HepG2 (cell line): ENCODE data around the gene WDR18. TPM values are rescaled to one million over a fixed set of nuclear protein-coding genes. Genes with fewer than 3 reads are reported as not detected.
A peak's percentile ranks its signal among the peaks of the same experiment; 100 is the strongest.

Experiments
- CHD2 ChIP-seq: IDR thresholded peaks from 2 replicates; pipeline ENCODE4 v1.6.1; 2011; ENCODE audit warnings: low read depth, low read length, improper control_type of control experiment
- CREB3 ChIP-seq: sonication (generic); formaldehyde crosslinking; IDR thresholded peaks from 2 replicates; pipeline ENCODE4 v1.5.0; 2020; ENCODE audit warnings: missing genetic modification reagents
- ESRRA ChIP-seq: sonication (generic); formaldehyde crosslinking; IDR thresholded peaks from 2 replicates; pipeline ENCODE4 v1.5.1; 2020; ENCODE audit warnings: mild to moderate bottlenecking, low read depth, missing genetic modification reagents
- GLI4 ChIP-seq: sonication (generic); formaldehyde crosslinking; IDR thresholded peaks from 2 replicates; pipeline ENCODE4 v1.5.1; 2020; ENCODE audit warnings: missing genetic modification reagents, mild to moderate bottlenecking, moderate library complexity, borderline replicate concordance
- HMG20B ChIP-seq: conservative IDR thresholded peaks from 2 replicates; pipeline ENCODE4 v1.6.1; 2016; ENCODE audit warnings: missing genetic modification reagents, missing compliant biosample characterization
- RERE ChIP-seq: IDR thresholded peaks from 2 replicates; pipeline ENCODE4 v1.6.1; 2016; ENCODE audit warnings: low read depth, missing genetic modification reagents, missing compliant biosample characterization
- RXRA ChIP-seq: sonication (generic); formaldehyde crosslinking; IDR thresholded peaks from 2 replicates; pipeline ENCODE4 v1.5.1; 2020; ENCODE audit warnings: missing genetic modification reagents
- SP1 ChIP-seq, 2 experiments: fragments of 450-650 bp in 1 of 2; sonication (generic) in 1 of 2; formaldehyde crosslinking in 1 of 2; IDR thresholded peaks; 2 replicates each; pipeline versions ENCODE4 v1.4.0 to v1.6.1; 2016 to 2020; ENCODE audit warnings: missing genetic modification reagents in 1 of 2
- THRA ChIP-seq: sonication (generic); formaldehyde crosslinking; IDR thresholded peaks from 2 replicates; pipeline ENCODE4 v1.4.0; 2020; ENCODE audit warnings: missing genetic modification reagents, borderline replicate concordance
- YY1 ChIP-seq: IDR thresholded peaks from 2 replicates; pipeline ENCODE4 v1.6.1; 2011; ENCODE audit warnings: low read length, low read depth, moderate library complexity, mild to moderate bottlenecking; ENCODE audit not compliant: insufficient read depth, insufficient replicate concordance
- ZFP82 ChIP-seq: sonication (generic); formaldehyde crosslinking; IDR thresholded peaks from 2 replicates; pipeline ENCODE4 v1.5.1; 2020; ENCODE audit warnings: mild to moderate bottlenecking, missing genetic modification reagents, borderline replicate concordance
- ZNF329 ChIP-seq: sonication (generic); formaldehyde crosslinking; IDR thresholded peaks from 2 replicates; pipeline ENCODE4 v1.9.0; 2021; ENCODE audit warnings: low read depth, mild to moderate bottlenecking, missing genetic modification reagents
- ZNF639 ChIP-seq: conservative IDR thresholded peaks from 2 replicates; pipeline ENCODE4 v1.6.1; 2018; ENCODE audit warnings: missing genetic modification reagents
- ZNF678 ChIP-seq: sonication (generic); formaldehyde crosslinking; IDR thresholded peaks from 2 replicates; pipeline ENCODE4 v1.4.0; 2020; ENCODE audit warnings: mild to moderate bottlenecking, missing genetic modification reagents
- ZNF709 ChIP-seq: sonication (generic); formaldehyde crosslinking; IDR thresholded peaks from 2 replicates; pipeline ENCODE4 v1.5.0; 2020; ENCODE audit warnings: mild to moderate bottlenecking, missing genetic modification reagents
- polyA plus RNA-seq, 8 experiments: library from polyadenylated mRNA; depleted of rRNA in 3 of 8; stranded (reverse) in 7 of 8; unstranded in 1 of 8; fragments of >200 nt; fragmentation: Illumina TruSeq in 4 of 8; extraction: Trizol in 4 of 8; gene quantifications; 2 replicates each; pipeline versions ENCODE4 v1.2.1 to v1.2.3, GENCODE V29; 2011 to 2016; ENCODE audit warnings: low read depth in 4 of 8, missing spikeins in 1 of 8, mixed read lengths in 1 of 8; ENCODE audit not compliant: insufficient read depth in 1 of 8
- total RNA-seq, 5 experiments: library from RNA; depleted of rRNA; stranded (reverse); fragments of >200 nt; fragmentation: Illumina TruSeq; extraction: Trizol; gene quantifications; 2 replicates each; pipeline ENCODE4 v1.2.3, GENCODE V29; 2016; ENCODE audit warnings: low read depth in 1 of 5

WDR18 gene
- total and polyA plus RNA-seq, 2 of the 13 experiments (the other 11 are each of a cell fraction or from before 2014, with no cell fraction given) = 36.4 to 47.6 TPM

- TF ChIP-seq ZNF709 (CRISPR knock-in tag) = 0 out of 2 replicates have a peak, but pooled peaks have one; percentile 61
- no peak for TF ChIP-seq ZFP82
- TF ChIP-seq ESRRA (CRISPR knock-in tag) = no peak
- no peak for TF ChIP-seq SP1 (IDR thresholded peaks at IDR 0.05)
- peak; percentile 72 for TF ChIP-seq SP1 (CRISPR knock-in tag; IDR thresholded peaks at IDR 0.05)
- peak; percentile 45 for TF ChIP-seq YY1
- no peak for TF ChIP-seq ZNF639 (CRISPR knock-in tag)
- 0 out of 2 replicates have a peak, but pooled peaks have one; percentile 76 for TF ChIP-seq ZNF678
- 0 out of 2 replicates have a peak, but pooled peaks have one; percentile 27 for TF ChIP-seq HMG20B (CRISPR knock-in tag)
- TF ChIP-seq GLI4 (CRISPR knock-in tag) = 0 out of 2 replicates have a peak, but pooled peaks have one; percentile 87
- TF ChIP-seq THRA (CRISPR knock-in tag) = peak; percentile 74; the same call in 1 of the 2 replicates
- 0 out of 2 replicates have a peak, but pooled peaks have one; percentile 41 for TF ChIP-seq ZNF329
- peak; percentile 74 for TF ChIP-seq CHD2
- TF ChIP-seq RXRA (CRISPR knock-in tag) = peak; percentile 93
- TF ChIP-seq RERE (CRISPR knock-in tag) = peak; percentile 71
- no peak for TF ChIP-seq CREB3 (CRISPR knock-in tag)
Observed at GRCh38 chr19:980133-980998, 3.8 kb upstream of the WDR18 start (continued).
